ENCODE data around the gene SLC25A3.

SLC25A3 gene

GRCh38 chr12:98601924-98602323 is 8.4 kb downstream of the SLC25A3 start:
- H2AFZ ChIP-seq (ENCODE audit: low read length): no peak overlapping the region
- H3K9me3 ChIP-seq (ENCODE audit: low read length): no peaks in the 10 kb centered on the region
- no peaks in the 10 kb centered on the region for H3K9me2 ChIP-seq (ENCODE audit: low read depth, low read length)
- H4K20me1 ChIP-seq (ENCODE audit: insufficient read depth, low read length): no peaks in the 10 kb centered on the region
- peaks cover 73% of the 10 kb centered on the region for H3K36me3 ChIP-seq (ENCODE audit: insufficient read depth, low read length)
- 0 out of 2 replicates have a peak, but pooled peaks cover 4% of the 10 kb centered on the region for H3K79me2 ChIP-seq (ENCODE audit: insufficient read depth, low read length)
- H3K4me3 ChIP-seq (ENCODE audit: low read depth, low read length, poor library complexity, severe bottlenecking): no peak overlapping the region
- no peak overlapping the region for H3K27ac ChIP-seq (ENCODE audit: low read depth, low read length, poor library complexity, severe bottlenecking)
- H3K4me2 ChIP-seq (ENCODE audit: low read length): no peak overlapping the region
- no peaks in the 10 kb centered on the region for H3K4me1 ChIP-seq (ENCODE audit: insufficient read depth, low read length, severe bottlenecking)
- peaks cover 8% of the 10 kb centered on the region for H3F3A ChIP-seq (ENCODE audit: insufficient read depth, low read length)
- no peak for TF ChIP-seq CTCF (IDR thresholded peaks at IDR 0.05; ENCODE audit: low read length)
- TF ChIP-seq EZH2 (IDR thresholded peaks at IDR 0.05; ENCODE audit: borderline replicate concordance, low read length): no peak
- no peaks in the 10 kb centered on the region for H3K27me3 ChIP-seq (ENCODE audit: insufficient read depth, low read length)
- H3K9ac ChIP-seq (ENCODE audit: low read length): no peak overlapping the region

- Histone ChIP-seq H3K4me2 (ENCODE audit: low read length) (no peak overlapping the region), H2AFZ (ENCODE audit: low read length) (no peak overlapping the region), H3K9me2 (ENCODE audit: low read depth, low read length) (no peaks in the 10 kb centered on the region), H3K36me3 (ENCODE audit: insufficient read depth, low read length) (peaks cover 28% of the 10 kb centered on the region), H3K79me2 (ENCODE audit: insufficient read depth, low read length) (no peaks in the 10 kb centered on the region), H3F3A (ENCODE audit: insufficient read depth, low read length) (peaks cover 8% of the 10 kb centered on the region), H3K27ac (ENCODE audit: low read depth, low read length, poor library complexity, severe bottlenecking) (no peak overlapping the region), H3K4me1 (ENCODE audit: insufficient read depth, low read length, severe bottlenecking) (peaks cover 4% of the 10 kb centered on the region), H3K9me3 (ENCODE audit: low read length) (no peaks in the 10 kb centered on the region), H3K4me3 (ENCODE audit: low read depth, low read length, poor library complexity, severe bottlenecking) (no peak overlapping the region), H4K20me1 (ENCODE audit: insufficient read depth, low read length) (no peaks in the 10 kb centered on the region), H3K27me3 (ENCODE audit: insufficient read depth, low read length) (no peaks in the 10 kb centered on the region), H3K9ac (ENCODE audit: low read length) (no peak overlapping the region)
- TF ChIP-seq CTCF (IDR thresholded peaks at IDR 0.05; ENCODE audit: low read length): peak; percentile 33; the same call in 1 of the 2 replicates
- no peak for TF ChIP-seq EZH2 (IDR thresholded peaks at IDR 0.05; ENCODE audit: borderline replicate concordance, low read length)
These were observed 13.0 kb downstream of the SLC25A3 start for GRCh38 chr12:98606359-98606988.

DNA sequence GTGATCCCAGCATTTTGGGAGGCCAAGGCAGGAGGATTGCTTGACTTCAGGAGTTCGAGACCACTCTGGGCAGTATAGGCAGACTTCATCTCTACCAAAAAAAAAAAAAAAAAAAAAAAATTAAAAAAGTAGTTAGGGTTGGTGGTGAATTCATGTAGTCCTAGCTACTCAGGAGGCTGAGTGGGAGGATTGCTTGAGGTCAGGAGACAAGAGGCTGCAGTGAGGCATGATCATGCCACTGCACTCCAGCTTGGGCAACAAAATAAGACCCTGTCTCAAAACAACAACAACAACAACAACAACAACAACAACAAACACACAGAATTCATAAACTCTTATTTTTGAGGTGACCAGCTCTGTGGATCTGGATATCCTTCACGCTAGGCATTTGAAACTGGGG is 17.1 kb downstream of the SLC25A3 start:
- TF ChIP-seq EZH2 (IDR thresholded peaks at IDR 0.05; ENCODE audit: borderline replicate concordance, low read length) (no peak), CTCF (IDR thresholded peaks at IDR 0.05; ENCODE audit: low read length) (no peak)
- Histone ChIP-seq H3K9me3 (ENCODE audit: low read length) (no peaks in the 10 kb centered on the region), H3K9ac (ENCODE audit: low read length) (no peak overlapping the region), H3K27ac (ENCODE audit: low read depth, low read length, poor library complexity, severe bottlenecking) (no peak overlapping the region), H3K4me3 (ENCODE audit: low read depth, low read length, poor library complexity, severe bottlenecking) (no peak overlapping the region), H3K36me3 (ENCODE audit: insufficient read depth, low read length) (no peaks in the 10 kb centered on the region), H3K9me2 (ENCODE audit: low read depth, low read length) (no peaks in the 10 kb centered on the region), H3K79me2 (ENCODE audit: insufficient read depth, low read length) (no peaks in the 10 kb centered on the region), H4K20me1 (ENCODE audit: insufficient read depth, low read length) (no peaks in the 10 kb centered on the region), H2AFZ (ENCODE audit: low read length) (no peak overlapping the region), H3K4me2 (ENCODE audit: low read length) (no peak overlapping the region), H3K4me1 (ENCODE audit: insufficient read depth, low read length, severe bottlenecking) (peaks cover 19% of the 10 kb centered on the region), H3F3A (ENCODE audit: insufficient read depth, low read length) (no peaks in the 10 kb centered on the region), H3K27me3 (ENCODE audit: insufficient read depth, low read length) (no peaks in the 10 kb centered on the region)
